Activated effector memory CD4-positive, alpha-beta T cell treated with Interleukin-2 at 50 U/mL for 16 hours (primary cell): Measurements from ENCODE around the gene CORIN.
"Not testable (repeated sequence)": the region's sequence is repeated elsewhere in the genome, so short reads cannot be mapped to it uniquely, and the experiment has no call there.

Source experiments
- DNase-seq: peaks from one replicate; pipeline ENCODE4 v3.0.0-alpha.2; 2020

The CORIN gene

DNA sequence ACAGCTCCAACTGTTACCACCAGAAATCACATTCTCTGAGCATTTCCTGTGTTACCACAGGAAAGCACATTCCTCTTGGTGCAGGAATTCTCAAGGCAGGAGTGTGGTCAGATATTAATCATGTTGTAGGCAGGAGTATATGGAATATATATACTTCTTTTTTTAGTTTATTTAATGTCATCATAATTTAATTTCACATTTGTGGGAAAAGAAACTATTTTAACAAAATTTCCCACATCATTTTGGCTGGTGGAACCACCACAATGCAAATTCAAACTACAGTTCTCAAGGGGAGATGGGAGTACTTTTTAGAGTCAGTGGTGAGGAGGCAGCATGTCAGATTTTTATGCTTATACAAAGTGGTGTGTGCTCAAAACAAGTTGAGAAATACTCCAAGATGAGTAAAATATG is 213.8 kb downstream of the CORIN start:
- DNase-seq: no peak

DNA sequence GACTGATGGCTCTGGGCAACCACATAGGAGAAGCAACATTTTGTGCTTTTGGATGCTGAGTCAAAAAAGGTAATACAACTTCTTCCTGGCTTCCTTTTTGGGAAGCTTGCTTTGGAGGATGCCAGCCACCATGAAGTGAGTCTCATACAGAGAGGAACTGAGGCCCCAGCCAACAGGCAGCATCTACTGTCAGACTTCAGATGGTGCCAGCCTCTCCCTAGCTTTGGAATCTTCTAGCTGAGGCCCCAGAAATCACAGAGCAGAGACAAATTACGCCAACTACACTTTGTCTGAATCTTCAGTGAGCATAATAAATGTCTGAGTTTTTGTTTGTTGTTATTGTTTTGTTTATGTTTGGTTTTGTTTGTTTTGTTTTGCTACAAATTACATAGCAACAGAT is 216.7 kb downstream of the CORIN start:
- DNase-seq: no peak

DNA sequence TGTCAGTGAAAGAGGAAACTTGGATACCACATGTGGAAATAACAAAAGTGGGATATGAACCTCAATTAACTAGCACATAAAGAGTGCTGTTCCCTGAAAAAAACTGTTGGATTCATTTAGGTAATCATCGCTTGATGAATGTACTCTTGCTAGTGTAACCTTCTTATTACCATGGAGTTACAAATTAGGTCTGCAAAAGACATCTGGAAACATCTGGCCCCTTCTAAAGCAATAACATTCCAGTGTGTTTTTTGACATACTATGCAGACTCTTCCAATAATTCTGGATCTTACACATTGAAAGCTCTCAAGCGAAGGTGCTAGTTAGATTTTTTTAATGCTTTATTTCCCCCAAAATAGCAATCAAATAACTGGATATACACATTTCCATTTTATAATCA is 218.2 kb downstream of the CORIN start:
- DNase-seq: no peak

DNA sequence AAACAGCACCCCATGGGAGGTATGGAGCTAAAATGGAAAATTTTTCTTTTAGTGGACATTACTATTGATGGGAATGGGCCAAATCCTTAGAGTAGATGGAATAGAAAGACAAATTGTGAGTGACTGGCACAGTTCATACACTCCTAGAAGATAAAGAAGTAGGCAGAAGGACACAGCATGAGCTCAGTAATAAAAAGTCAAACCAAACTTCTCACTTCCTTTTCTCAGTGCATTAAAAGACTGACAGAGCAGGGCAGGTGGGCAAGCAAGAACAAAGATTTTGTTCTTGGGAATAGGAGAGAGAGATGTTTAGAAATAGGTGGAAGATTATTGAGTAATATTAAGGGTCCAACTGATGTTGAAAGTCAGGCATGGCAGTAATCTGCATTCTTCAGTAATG is 220.3 kb downstream of the CORIN start:
- DNase-seq: no peak

DNA sequence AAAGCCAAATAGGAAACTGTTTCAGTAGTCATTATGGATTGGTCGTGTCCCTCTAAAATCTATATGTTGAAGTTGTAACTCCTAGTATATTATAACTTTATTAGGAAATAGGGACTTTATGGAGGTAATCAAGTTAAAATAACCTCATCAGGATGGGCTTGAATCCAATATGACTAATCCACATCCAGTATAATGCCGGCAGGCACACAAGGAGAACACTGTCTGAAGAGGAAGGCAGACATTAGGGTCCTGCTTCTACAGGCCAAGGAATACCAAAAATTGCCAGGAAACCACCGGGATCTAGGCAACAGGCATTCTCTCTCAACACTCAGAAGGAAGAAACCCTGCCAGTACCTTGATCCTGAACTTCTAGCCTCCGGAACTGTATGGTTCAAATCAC is 222.5 kb downstream of the CORIN start:
- no peak for DNase-seq

DNA sequence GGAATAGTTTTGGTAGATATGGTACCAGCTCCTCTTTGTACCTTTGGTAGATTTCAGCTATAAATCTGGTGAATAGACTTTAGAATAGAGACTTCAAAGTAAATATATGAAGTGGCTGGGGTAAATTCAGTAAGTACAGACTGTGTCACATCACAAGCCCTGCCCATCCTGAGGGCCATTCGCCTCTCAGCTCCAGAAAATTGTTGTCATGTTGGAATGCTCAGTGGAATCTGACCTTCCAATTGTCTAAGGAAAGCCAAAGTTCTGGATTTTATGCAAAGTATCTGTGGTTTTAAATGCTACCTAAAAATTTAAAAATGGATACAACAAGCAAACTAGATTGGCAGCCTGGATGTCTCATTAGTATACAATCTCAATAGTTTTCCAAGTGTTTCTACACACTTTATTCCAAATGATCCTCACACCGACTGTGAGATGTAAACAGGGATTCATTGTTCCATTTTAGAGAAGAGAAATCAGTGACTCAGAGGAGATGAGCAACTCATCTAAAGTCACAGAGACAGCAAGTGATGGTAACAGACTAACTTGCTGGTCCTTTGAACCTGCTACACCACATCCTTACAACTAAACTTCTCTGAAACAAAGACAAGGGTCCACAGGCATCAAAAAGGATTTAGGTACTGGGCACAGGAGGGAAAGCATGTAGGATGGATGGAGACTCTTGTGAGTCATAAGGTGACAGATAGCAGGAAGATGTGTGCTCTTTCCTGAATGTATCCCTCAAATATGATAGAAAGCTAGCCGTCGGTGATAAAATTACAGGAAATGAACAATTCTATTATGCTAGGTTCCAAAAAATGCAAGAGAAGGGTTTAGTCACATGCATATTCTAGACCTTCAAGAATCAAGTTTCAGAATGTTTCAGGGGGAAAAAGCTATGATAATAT is 225.5 kb downstream of the CORIN start:
- no peak for DNase-seq

DNA sequence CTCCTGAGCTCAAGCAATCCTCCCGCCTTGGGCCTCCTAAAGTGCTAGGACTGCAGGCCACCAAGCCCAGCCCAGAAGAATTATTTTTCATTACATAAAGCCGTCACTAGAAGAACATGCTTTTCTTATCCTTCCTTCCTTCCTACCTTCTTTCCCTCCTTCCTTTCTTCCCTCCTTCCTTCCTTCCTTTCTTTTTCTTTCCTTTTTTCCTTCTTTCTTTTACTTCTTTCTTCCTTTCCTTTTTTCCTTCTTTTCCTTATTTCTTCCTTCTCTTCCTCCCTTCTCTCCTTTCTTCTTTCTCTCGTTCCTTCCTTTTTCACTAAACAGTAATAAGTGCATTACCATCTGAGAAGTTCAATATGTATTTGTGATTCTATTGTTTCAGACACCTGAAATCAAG is 231.4 kb downstream of the CORIN start:
- no peak for DNase-seq

DNA sequence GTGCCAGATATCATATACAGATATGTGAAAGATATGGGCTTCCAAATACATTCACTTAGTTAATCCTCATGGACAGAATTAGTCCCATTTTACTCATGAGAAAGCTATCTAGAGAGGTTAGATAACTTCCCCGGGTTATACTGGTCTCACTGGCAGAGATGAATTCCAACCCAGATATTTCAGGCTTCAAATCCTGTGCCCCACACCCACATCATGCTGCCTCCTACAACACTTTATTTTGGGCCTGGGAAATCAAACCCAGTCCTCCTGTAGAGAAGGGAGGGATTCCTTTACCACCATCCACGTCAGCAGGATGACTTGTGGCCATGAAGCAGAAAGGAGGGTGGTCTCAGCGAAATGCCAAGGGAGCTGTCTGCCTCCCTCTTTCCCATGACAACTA is 239.0 kb downstream of the CORIN start:
- DNase-seq: no peak

DNA sequence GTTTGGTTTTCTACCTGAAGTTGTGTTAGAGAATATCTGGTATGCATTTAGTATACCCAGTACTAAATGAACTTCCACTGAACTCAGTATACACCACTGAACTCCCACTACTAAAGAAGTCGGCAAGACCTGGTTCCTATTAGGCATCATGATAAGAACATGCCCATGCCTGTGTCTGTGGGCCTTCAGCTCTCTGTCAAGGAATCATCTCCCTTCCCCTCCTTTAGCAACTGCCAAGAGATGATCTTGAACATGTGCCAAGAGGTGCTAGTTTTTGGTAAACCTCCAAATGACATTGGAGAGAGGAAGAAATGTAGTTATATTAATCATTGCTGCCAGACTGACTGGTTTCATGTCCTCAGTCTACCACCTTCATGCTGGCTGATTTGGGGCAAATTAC is 239.5 kb downstream of the CORIN start:
- DNase-seq: no peak

DNA sequence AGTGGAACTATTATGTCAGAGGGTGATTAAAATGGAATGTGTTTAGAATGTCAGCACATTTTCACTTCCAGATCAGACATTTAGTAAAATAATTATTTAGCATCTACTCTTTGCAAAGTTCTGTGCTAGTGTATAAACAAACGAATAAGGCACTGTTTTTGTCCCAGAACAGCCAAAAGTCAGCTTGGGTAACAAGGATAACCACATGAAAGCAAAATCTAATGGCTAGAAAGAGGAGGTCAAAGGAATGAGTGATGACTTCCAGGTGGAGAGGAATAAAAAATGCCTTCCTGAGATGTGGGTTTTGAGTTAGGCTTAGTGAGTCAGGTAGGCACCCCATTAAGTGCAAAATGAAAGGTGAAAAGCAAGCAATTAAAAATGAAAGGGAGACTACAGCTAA is 240.2 kb downstream of the CORIN start:
- DNase-seq: no peak

DNA sequence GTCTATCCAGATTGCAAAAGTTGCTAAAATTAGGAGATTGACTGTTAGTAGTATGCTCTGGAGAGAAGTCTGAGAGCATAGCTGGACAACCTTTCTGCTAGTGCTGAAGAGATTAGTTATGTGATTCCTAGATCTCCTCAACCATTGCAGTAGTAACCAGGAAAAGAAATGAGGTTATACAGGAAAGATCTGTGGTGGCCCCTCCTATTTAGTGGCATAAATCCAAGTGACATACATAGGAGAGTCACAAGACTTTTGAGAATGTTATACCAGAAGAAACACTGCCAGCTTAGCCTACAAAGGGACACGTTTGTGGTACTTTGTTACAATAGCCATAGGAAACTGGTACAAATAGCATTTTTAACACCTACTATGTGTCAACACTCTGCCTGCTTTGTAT is 247.5 kb downstream of the CORIN start:
- no peak for DNase-seq

DNA sequence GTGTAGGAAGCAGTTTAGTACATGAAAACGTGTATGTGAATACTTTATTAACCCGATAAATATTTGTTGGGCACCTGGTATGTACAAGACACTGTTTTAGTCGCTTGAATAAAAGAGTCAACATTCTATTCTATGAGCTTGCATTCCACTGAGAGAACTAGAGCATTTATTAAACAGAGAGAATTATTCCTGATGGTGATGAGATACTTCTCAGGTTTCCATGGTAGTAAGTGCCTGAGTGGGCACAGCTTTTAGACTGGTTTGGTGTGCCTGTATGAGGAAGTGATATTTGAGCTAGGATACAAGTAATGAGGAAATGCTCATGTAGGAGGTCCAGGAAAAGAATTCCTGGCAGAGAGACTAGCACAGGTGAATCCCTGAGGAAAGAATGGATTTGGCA is 258.6 kb downstream of the CORIN start:
- no peak for DNase-seq

DNA sequence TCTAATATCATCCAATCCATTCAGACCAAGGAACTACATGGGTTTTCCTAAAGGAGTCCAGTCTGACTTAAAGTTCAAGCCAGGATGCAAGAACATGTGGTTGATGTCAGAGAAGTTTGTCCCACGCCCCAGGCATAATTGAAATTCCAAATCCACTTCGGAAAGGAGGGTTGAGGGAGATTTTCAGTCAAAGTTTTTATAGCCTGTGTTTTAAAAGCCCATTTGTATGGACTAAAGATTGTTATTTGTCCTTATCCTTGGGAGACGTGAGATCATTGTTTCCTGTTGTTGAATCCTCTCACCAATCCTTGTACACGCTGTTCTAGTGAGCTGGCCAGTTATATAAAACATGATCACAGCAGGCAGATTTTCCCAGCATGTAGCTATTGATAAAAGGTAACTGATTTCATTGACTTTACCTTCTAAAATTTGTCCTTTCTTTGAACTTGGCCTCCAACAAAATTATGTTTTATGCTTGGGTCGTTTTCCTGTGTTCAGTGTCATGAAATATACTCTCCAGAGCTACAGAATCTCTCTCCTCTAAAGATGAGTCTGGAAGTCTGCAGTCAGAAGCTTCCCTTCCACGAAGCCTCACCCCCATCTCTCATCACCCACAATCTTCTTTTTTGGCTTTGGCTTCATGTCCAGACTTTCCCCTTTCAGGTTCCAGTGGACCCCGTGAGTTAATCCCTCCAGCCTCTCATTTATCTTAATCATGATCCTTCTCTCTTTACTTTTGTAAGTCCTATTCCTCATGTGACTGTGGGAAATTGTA is 259.9 kb downstream of the CORIN start:
- no peak for DNase-seq

DNA sequence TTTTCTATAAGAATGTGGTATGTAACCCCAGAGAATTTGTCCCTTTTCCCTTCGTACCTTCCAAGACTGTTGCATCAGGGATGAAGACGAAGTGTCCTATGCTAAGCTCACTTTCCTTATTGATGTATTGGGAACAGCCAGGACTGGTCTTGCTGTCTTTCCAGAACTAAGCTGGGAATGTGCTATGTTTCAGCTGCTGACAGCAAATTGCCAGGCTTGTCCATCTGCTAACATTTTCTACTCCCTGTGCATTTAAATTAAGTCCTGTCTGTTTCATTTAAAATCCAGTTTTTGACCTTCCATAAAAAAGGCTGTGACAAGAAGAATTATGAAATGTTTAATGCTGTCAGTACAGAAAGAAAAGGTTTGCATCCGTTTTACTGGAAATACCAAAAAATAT is 264.9 kb downstream of the CORIN start:
- DNase-seq: no peak

DNA sequence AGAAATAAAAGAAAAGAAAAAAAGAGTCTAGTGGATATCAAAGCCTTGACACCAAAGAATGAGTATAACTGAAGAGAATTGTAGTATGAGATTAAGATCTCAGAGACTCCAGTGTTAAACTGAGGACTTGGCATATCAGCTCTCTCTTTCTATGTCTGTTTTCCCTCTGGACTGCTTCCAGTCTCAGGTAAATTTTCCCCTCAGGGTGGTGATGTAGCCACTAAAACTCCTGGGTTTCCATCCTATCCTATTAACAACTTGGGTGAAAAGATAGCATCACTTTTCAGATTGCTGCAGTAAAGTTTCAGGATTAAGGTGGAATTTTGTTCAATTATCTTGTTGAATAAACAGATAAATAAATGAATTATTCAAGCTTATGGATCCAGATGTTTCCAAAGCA is 267.1 kb downstream of the CORIN start:
- DNase-seq: no peak

DNA sequence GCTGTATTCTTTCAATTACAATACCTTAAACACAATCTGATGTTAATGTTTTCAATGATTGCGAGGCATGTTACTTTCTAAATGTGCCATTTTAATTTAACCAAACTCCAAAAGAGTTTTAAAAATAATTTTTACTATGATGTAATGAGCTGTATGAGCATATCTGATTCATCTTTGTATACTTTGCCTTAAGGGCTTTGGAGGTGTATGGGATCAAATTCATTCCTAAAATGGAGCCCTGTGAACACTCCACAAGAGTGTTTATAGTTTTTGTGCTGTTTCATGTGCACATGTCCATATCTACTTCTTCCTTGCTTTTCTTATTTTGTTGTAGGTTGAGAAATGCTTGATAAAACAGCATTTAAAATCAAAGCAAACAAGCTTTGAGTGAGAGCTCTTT is 270.4 kb downstream of the CORIN start:
- no peak for DNase-seq

DNA sequence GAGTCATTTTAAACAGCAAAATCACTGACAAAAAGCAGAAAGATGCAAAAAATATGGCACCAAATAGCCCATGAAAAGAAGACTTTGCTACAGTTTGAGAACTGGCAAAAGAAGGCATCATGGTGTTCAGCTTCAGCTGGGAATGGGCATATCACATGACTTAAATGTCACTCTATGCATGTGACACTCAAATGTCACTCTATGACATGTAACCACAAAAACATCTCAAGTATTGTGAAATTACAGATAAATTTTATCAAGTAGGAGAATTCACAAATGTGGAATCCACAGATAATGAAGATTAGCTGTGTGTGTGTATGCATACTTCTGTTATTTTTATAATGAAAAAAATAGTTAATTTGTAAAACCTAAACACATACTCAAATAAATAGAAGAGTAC is 270.9 kb downstream of the CORIN start:
- no peak for DNase-seq

DNA sequence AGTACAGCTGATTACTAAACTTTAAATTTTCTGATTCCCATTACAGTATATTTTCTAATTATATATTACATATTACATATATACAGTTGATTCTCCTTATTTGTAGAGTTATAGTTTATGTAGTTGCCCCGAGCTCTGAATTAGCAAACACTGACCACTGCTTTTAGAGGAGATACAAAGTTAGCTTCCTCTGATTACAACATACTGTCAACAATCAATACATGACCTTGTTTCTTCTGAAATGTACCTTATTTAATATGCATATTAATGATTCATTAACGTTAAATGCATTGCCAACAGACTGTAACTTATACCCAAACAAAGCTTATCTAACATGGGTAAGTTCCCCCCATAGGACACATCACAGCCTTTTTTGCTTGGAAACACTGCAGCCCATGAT is 271.3 kb downstream of the CORIN start:
- DNase-seq: no peak

DNA sequence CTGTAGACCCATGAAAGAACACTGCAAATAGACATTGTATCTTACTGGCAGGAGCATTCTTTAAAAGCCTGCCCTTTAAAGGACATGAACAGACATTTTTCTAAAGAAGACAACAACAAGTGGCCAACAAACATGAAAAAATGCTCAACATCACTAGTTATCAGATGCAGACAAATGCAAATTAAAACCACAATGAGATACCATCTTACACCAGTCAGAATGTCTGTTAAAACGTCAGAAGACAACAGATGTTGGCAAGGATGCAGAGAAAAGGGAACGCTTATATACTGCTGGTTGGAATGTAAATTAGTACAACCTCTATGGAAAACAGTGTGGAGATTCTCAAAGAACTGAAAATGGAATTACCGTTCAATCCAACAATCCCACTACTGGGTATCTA is 275.6 kb downstream of the CORIN start:
- DNase-seq: no peak

DNA sequence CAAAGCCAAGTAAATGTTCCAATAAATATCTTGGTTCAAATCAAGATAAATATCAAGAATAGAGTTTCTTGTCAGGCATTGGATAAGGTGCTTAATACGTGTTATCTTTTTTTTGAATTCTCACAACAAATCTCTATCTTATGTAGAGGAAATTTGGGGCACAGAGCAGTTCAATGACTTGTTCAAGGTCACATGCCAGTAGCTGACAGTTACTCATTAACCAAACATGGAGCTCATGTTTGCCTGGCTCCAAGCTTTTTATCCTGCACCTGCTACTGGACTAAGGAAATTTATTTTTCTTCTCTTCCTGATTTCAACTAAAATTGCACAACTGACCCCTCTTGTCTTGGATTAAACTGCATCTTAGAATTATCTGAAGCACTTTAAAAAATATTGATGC is 276.5 kb downstream of the CORIN start:
- DNase-seq: no peak

DNA sequence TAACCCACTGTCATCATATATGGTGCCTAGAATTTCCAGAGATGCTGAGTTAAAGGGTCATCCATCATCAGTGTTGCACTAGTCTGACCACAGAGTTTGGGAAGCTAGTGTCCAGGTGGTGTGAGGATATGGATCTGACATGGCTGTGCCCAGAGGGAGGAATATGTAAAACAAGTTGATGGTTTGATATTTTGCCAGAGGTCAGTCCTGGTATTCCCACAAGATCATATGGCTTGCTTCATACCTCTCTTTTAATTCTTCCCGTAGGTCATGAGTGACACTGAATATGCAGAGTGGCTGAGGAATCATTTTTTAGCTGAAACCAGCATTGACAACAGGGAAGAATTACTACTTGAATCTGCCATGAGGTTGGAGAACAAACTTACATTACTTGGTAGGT is 277.2 kb downstream of the CORIN start:
- no peak for DNase-seq

DNA sequence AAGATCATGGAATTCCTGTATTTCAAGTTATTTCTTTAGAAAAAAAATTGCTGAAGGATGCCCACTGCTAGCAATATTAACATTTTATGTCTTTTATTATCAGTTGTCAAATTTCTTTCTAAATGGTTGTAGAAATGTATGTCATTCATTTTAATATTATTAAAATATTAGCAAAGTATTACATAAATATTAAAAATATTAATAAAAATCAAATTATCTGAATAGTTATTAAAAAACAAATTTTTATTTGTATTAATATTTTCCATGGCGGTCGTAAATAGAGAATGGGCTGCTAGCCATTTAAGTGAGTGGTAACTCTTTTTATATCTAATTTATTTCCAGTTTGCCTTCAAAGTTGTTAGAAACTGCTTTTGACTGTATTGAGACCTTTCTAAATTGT is 280.6 kb downstream of the CORIN start:
- no peak for DNase-seq

DNA sequence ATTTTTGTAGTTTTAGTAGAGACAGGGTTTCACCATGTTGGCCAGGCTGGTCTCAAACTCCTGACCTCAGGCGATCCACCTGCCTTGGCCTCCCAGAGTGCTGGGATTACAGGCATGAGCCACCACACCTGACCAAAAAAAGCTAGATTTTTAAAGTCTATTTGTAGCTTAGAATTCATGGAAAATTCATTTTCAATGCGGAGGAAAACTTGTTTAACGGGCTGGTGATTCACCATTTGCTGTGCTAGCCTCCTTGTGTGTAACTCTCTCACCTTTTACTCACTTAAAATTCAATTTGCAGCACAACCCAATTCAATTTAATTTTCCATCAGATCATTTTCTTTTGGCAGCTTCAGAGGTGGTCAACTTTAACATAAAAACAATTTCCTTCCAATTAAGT is 281.9 kb downstream of the CORIN start:
- DNase-seq: not testable (repeated sequence)

DNA sequence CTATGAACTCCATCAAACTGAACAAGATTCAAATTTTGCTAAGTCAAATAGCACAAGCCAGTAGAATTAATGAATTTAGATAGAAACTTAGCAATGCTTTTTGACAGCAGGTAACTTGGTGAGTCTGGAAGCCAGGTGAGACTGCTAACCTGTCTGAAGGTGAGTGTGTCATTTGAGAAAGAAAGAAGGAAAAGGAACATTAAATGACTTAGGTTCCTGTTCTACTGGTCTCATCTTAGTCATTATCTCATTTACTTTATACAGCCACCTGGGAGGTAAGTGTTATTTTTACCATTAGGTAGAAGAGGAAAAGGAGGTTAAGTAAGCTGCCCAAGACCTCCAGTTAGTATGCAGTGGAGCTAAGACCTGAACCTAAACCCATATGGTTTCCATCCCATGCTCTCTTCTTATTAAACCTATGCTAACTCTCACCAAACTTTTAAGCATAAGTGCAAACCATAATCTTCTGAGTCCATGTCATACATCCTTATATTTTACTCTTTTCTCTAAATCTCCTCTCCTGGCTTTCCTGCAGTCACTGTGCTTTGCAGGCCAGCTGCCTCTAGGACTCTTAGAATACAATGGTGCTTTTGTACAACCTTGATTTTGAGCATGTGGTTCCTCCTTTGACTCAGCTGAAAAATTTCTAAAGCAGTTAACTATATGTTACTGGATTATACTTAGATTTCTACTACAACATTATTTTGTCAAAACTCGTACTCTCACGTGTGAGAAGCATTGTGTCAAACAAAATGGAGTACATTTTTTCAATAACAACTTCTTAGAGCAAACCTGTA is 284.3 kb downstream of the CORIN start:
- DNase-seq: no peak
